Measurements from ENCODE around the gene VENTX.

DNA sequence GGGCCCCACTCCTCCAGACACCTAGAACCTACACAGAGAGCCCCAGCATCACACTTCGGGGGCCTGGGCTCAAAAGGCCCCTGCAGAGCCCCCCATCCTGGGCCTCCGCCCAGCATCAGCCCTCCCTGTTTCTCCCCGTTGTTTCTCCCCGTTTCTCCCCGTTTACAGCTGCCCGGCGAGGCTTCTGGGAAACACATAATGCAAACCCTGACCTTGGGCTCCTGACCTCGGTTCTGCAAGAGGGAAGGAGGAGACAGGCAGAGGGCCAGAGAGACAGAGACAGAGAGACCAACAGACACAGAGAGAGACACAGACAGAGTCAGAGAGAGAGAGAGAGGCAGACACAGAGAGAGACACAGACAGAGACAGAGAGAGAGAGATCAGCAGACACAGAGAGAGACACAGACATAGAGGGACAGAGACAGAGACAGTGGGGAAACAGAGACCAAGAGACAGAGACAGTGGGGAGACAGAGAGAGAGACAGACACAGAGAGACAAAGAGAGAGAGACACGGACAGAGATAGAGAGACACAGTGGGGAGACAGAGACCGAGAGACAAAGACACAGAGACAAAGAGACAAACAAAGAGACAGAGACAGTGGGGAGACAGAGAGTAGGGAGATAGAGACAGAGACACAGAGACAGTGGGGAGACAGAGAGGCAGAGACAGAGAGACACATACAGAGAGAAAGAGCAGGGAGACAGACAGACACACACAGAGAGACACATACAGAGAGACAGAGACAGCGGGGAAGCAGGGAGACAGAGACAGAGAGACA lies 12.5 kb downstream of the VENTX start:
- TF ChIP-seq EZH2 (IDR thresholded peaks at IDR 0.05; ENCODE audit: insufficient read depth, poor library complexity, severe bottlenecking) (no peak), EZH2phosphoT487 (IDR thresholded peaks at IDR 0.05; ENCODE audit: insufficient read depth, low read depth) (no peak)

All from GM23248 (cell line).